ENCODE results near the gene FBXW11.

Gene FBXW11

DNA sequence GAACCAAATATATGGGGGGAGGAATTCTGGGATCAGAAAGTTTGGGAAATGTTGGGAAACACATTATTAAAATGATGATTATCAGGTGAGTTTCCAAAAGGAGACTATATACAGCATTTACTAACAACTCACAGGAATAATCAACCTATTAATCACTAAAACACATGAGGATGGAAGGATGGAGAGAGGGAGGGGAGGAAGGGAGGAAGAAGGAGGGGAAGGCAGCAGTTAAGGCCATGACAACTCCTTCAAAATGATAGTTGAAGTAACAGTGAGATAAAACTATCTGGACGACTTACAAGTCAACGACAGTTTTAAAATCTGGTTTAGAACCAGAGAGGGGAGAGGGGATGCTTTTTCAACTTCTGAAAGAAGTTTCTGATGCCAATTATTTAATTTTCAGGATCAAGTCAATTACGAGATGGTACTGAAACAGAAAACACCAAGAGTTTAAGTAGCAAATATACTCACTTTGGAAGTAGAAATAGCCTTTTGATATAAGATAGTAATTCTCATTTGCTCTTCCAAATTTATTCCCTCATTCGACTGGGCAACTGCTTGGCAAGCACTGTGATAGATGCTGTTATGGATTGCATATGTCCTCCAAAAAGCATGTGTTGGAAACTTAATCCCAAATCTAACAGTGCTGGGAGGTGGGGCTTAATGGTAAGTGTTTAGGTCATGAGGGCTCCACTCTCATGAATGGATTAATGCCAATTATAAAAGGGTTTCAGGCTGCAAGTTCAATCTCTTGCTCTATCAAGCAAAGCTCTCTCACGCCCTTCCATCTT lies 30.4 kb downstream of the FBXW11 start:
- TF ChIP-seq, protein P1, sequence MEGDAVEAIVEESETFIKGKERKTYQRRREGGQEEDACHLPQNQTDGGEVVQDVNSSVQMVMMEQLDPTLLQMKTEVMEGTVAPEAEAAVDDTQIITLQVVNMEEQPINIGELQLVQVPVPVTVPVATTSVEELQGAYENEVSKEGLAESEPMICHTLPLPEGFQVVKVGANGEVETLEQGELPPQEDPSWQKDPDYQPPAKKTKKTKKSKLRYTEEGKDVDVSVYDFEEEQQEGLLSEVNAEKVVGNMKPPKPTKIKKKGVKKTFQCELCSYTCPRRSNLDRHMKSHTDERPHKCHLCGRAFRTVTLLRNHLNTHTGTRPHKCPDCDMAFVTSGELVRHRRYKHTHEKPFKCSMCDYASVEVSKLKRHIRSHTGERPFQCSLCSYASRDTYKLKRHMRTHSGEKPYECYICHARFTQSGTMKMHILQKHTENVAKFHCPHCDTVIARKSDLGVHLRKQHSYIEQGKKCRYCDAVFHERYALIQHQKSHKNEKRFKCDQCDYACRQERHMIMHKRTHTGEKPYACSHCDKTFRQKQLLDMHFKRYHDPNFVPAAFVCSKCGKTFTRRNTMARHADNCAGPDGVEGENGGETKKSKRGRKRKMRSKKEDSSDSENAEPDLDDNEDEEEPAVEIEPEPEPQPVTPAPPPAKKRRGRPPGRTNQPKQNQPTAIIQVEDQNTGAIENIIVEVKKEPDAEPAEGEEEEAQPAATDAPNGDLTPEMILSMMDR (IDR thresholded peaks at IDR 0.05; ENCODE audit: low read depth, low read length), result no peak
- DNase-seq (ENCODE audit: extremely low read depth, low read depth), result no peak

GRCh38 chr5:171975262-171975876 lies 31.1 kb downstream of the FBXW11 start:
- DNase-seq (ENCODE audit: extremely low read depth, low read depth), result no peak
- TF ChIP-seq, protein P1 (IDR thresholded peaks at IDR 0.05; ENCODE audit: low read depth, low read length), result no peak

DNA sequence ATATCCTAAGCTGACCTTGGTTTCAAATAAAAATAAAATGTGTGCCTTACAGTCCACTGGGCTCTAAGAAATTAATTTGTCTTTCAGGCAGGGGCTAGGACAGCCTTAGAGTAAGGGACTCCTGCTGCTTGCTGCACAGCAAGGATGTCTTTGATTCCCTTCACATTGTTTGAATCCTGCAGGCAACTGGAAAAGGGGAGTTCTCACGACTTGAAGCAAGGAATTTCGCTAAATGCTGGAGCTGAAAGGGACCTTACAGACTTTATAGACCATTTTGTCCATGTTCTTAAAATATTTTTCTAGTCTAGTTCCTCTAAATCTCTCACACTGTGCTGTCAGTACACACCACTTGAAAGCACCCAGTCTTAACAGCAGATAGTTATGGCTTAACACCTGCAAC lies 35.6 kb downstream of the FBXW11 start:
- TF ChIP-seq, protein P1 (IDR thresholded peaks at IDR 0.05; ENCODE audit: low read depth, low read length), result no peak
- DNase-seq (ENCODE audit: extremely low read depth, low read depth), result no peak

GRCh38 chr5:171969288-171969880 lies 37.1 kb downstream of the FBXW11 start:
- no peak for DNase-seq (ENCODE audit: extremely low read depth, low read depth)
- TF ChIP-seq, protein P1 (IDR thresholded peaks at IDR 0.05; ENCODE audit: low read depth, low read length), result no peak

DNA sequence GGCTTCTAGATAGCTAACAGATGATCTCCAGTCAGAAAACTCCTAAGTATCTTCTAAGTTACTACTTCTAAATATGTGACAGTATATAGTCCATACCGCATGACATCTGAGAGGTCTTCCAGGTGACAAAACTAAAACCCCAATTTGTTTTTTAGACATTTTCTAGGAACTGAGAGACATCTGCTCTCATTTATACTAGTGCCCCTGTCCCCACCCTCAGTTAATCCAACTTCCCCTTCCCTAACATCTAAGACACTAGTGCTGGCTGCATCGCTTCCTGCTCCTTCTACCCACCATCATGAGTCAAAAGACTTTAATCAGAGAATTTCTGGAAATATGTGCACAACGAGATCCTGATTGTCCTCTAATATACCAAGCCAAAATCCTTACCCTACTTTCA lies 37.9 kb downstream of the FBXW11 start:
- no peak for DNase-seq (ENCODE audit: extremely low read depth, low read depth)
- TF ChIP-seq, protein P1 (IDR thresholded peaks at IDR 0.05; ENCODE audit: low read depth, low read length), result no peak

DNA sequence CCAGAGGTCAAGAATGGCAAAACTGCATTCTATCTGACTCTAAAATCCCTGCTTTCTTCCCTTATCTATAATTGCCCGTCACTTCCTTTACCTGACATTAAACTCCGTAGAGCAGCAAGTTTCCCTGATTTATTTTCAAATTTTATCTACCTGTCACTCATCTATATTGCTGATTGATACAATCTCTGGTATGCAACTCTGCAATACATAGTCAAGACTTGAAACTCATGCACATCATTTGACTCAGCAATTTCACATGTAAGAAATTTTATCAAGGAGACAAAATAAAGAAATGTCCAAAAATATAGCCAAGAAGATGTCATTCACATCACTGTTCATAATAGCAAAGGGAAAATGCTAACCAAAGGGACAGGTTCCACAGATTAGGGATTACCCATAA lies 39.5 kb downstream of the FBXW11 start:
- TF ChIP-seq, protein P1 (IDR thresholded peaks at IDR 0.05; ENCODE audit: low read depth, low read length), result no peak
- no peak for DNase-seq (ENCODE audit: extremely low read depth, low read depth)

DNA sequence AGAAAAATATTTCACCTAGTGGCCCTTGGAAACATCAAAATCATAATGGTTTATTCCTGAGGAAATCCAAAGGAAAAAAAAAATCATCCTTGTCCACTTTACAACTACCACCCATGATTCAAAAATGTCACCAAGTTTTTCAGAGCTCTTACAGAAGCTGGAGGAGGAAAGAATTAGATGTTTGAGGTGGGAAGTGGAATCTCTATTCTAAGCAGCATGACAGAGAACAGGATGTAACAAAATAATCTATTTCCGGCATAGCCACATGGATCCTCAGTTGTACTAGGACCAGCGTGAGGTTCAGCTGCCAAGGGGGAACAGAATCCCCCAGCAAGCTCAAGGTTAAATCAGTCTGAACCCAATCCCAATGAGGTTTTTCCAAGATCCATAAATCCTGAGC lies 40.2 kb downstream of the FBXW11 start:
- TF ChIP-seq, protein P1 (IDR thresholded peaks at IDR 0.05; ENCODE audit: low read depth, low read length), result no peak

More for the DNA sequence above, 40.2 kb downstream of the FBXW11 start:
- DNase-seq (ENCODE audit: extremely low read depth, low read depth), result no peak
